Astrocyte of the cerebellum (primary cell): ENCODE measurements around the gene MAP7D1.

Experiments
- DNase-seq: peaks from one replicate; pipeline ENCODE4 v3.0.0-alpha.2; 2011; ENCODE audit warnings: low read depth
- H3K4me3 ChIP-seq: 2 replicates; pipeline ENCODE4 v1.5.1; 2011; ENCODE audit warnings: mild to moderate bottlenecking, low read depth, low read length, moderate library complexity
- CTCF ChIP-seq: IDR thresholded peaks from 2 replicates; pipeline ENCODE4 v1.5.1; 2012; ENCODE audit warnings: low read length, low read depth, moderate library complexity, mild to moderate bottlenecking; ENCODE audit errors: missing control alignments
- in situ Hi-C: cut with HindIII; loops from 2 replicates; pipeline ENCODE4 v1.10.0; 2017; ENCODE audit warnings: low sequenced_read_pairs

MAP7D1 gene

GRCh38 chr1:36112823-36113222, 43.1 kb upstream of the MAP7D1 start:
- no peak overlapping the region for H3K4me3 ChIP-seq
- in situ Hi-C loops = no loop called here
- DNase-seq = no peak
- TF ChIP-seq CTCF = no peak

- in situ Hi-C loops = no loop called here
- no peak for TF ChIP-seq CTCF
- DNase-seq = no peak
- H3K4me3 ChIP-seq = no peak overlapping the region
Observed at GRCh38 chr1:36114371-36114770, 41.6 kb upstream of the MAP7D1 start.

- peak; percentile 80 for DNase-seq
- in situ Hi-C loops = no loop called here
Observed at GRCh38 chr1:36115200-36115669, 40.7 kb upstream of the MAP7D1 start.

GRCh38 chr1:36115931-36116330, 40.0 kb upstream of the MAP7D1 start:
- no peak overlapping the region for H3K4me3 ChIP-seq
- in situ Hi-C loops = no loop called here
- DNase-seq = no peak
- TF ChIP-seq CTCF = no peak

More at GRCh38 chr1:36115200-36115669, 40.7 kb upstream of the MAP7D1 start:
- H3K4me3 ChIP-seq = no peak overlapping the region
- TF ChIP-seq CTCF = no peak

- no peak for DNase-seq
- no peak overlapping the region for H3K4me3 ChIP-seq
- in situ Hi-C loops = no loop called here
- TF ChIP-seq CTCF = no peak
Observed at GRCh38 chr1:36116901-36117300, 39.1 kb upstream of the MAP7D1 start.

- no peak for TF ChIP-seq CTCF
- H3K4me3 ChIP-seq = no peak overlapping the region
- DNase-seq = no peak
- in situ Hi-C loops = no loop called here
Observed at GRCh38 chr1:36118447-36119204, 37.3 kb upstream of the MAP7D1 start.
